Testis (tissue), 2 donors: Measurements from ENCODE around the gene PRM1.

ENCODE experiments used
- POLR2A ChIP-seq: fragments of 450-650 bp; IDR thresholded peaks from one replicate; pipeline ENCODE4 v1.6.1; 2017; ENCODE audit warnings: antibody characterized with exemption, mild to moderate bottlenecking, moderate library complexity
- TF ChIP-seq, protein P1 (sequence below), 3 experiments: fragments of 450-650 bp in 2 of 3; fragments of 200-600 bp in 1 of 3; sonication (generic) in 1 of 3; IDR thresholded peaks; one replicate each; pipeline ENCODE4 v1.5.1; 2016 to 2019; ENCODE audit warnings: antibody characterized with exemption in 3 of 3, mild to moderate bottlenecking in 2 of 3, moderate library complexity in 1 of 3

DNA sequence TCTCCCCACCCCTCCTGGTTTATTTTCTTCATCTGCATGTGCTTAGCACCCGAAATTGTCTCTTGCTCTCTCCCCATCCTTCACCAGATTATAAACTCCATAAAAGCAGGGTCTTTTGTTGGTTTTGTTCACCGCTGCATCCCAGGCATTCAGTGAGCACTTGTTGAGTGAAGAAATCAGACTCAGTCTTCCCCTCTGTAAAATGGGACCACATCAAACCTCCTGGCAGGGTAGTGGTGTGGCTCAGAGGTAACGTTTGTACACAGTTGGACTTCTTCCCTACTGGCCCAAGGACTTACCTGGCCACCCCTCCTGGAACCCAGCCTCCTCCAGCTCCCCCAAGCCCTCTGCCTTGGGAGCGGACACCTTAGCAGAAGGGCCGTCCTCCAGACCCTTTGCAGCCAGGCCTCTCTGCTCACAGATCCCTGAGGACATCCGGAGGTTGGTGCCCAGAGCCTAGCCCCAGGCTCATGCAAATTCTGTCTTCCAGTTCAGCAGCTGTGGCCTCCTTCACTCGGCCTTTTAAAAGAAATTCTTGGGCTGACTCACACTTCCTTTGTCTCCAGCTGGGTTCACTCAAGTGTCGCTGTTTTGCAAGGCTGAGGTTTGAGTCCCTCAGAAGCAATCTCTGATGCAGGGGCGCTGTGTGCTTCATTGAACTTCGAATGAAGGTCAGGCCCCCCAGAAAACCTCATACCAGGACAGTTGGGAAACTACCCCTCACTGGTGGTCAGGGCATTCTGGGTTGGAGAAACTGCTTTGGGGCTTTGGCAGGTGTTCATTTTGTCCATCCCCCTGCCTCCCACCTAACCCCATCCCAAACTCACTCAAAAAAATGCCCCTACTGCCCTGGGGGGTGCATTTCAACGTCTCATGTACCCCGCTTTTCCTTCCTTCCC is 47.3 kb upstream of the PRM1 start:
- no peak for TF ChIP-seq POLR2A
- TF ChIP-seq, protein P1, sequence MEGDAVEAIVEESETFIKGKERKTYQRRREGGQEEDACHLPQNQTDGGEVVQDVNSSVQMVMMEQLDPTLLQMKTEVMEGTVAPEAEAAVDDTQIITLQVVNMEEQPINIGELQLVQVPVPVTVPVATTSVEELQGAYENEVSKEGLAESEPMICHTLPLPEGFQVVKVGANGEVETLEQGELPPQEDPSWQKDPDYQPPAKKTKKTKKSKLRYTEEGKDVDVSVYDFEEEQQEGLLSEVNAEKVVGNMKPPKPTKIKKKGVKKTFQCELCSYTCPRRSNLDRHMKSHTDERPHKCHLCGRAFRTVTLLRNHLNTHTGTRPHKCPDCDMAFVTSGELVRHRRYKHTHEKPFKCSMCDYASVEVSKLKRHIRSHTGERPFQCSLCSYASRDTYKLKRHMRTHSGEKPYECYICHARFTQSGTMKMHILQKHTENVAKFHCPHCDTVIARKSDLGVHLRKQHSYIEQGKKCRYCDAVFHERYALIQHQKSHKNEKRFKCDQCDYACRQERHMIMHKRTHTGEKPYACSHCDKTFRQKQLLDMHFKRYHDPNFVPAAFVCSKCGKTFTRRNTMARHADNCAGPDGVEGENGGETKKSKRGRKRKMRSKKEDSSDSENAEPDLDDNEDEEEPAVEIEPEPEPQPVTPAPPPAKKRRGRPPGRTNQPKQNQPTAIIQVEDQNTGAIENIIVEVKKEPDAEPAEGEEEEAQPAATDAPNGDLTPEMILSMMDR (IDR thresholded peaks at IDR 0.05), result no peak
